Activated naive CD4-positive, alpha-beta T cell treated with anti-CD3 and anti-CD28 coated beads, Interleukin-2, amount 50 U/mL, for 16 hours (primary cell): ENCODE results near the gene AHNAK2.
A peak's percentile ranks its signal among the peaks of the same experiment; 100 is the strongest.

Experiments
- DNase-seq: peaks from one replicate; pipeline ENCODE4 v3.0.0-alpha.2; 2020

Gene AHNAK2

DNA sequence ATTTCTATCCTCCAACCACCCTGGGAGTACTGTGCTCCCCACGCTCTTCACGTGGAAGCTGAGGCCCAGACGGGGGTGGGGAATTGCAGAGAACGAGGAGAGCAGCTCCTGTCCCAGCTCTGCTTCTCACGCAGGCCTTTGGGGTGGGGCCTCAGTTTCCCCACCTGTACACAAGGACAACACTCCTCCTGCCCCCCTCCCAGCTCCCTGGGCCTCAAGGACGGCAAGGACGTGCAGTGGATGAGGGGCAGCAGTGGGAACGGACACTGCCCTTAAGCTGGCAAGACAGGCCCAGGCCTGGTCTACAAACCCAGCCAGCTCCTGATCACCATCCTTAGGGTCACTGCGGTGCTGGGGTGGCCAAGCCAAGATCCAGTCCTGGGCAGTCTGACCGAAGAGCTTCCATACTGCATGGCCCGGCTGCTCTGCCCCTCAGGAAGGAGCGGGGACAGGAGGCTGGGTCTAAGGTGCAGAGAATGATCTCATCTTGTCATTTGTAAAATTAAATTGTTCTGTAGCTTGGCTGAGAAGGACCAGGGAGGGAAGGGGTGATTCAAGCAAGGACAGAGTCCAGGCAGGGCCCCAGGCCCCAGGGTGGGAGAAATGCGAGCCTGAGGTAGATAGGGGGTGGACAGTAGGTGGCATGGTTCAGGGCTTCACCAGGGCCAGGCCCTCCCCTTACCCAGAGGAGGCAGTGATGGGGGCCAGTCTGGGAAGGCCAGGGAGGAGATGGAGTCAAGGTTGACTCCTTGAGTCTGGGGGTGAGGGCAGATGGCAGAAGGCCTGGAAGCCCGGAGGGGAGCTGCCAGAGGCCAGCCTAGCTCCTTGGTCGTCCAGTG lies 6.1 kb upstream of the AHNAK2 start:
- DNase-seq, result no peak

DNA sequence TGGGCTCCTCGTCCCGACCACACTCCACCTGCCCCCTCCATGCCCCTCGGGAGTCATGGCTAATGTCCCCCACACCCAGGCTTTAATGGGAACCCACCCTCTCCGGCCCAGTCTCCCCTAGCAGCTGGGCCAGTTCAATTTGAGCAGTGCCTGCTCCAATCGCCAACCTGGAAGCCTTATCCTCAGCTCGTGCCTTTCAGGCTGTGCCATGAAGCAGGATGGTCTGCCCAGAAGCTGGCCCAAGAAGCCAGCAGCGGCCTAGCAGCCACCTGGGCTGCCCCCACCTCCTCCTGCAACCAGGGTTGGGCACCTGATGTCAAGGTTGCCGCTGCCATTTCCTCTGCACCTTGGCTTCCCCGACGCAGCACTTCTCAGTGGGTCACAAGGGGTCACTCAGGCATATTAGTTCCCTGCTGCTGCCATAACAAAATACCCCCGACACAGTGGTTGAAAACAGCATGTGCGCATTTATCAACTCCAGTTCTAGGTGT lies 5.1 kb upstream of the AHNAK2 start:
- DNase-seq, result no peak

DNA sequence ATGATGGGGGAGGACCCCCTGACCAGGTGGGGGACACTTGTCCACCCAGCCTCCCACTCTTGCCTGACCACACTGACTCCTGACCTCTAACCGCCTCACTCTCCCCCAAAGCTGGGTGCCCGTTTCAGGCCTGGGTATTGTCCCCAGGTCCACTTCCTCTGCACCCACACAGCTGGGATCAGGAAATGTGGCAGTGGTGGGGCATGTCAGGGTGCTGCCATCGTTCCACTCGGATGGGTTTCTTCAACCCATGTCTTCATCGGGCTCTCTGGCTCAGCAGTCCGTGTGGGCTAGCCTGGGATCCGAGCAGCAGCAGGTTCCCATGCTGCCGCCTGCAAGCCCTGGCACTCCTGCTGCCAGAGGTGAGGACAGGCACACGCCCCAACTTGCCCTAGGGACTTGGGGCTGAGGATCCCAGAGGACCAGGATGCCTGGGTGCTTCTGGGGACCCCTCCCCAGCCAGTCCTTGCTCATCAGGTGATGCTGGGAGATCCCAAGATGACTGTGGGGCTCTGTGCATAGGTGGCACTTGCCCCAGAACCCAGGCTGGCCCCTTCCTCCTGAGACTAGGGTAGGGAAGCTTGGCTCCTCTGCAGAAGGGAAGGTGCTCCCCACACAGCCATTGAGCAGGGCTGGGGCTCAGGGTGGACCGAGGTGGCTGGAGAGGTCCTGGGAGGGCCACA lies 4.5 kb upstream of the AHNAK2 start:
- DNase-seq, result no peak

DNA sequence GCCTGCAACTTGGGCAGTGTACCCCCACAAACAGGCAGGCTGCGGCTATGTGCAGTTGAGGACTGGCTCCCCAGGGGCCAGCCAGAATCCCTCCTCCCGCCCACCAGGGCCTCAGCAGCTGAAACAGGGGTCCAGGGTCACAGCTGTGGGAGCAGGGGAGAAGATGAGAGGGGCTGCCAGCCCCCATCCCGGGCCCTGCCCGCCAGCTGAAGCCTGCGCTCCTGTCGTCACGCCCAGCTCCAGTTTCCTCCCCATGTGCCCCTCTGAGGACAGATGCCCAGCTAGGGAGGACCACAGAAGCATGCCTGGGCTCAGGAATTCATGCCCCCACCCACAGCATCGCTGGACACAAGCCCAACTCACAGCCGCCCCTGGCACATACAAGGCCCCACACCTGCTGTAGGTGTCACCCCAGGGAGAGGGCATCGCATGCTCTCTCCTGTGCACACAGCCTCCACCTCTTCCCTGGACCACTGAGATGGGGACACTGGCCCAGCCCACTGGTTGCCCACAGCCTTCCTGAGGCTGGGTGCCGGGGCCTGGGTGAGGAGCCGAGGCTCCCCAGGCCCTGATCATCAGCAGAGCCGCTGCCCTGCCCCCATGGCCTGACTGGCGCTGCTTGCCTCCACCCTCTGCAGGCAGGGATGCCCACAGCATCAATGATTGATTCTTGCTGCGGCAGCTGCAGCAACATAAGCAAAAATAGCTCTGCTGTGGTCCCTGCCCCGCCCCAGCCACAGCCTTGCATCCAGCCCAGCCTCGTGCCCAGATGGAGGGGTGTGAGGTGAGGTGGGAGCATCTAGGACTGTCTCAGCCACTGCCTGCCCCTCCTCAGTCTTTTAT lies 3.7 kb upstream of the AHNAK2 start:
- peak; percentile 4 for DNase-seq

DNA sequence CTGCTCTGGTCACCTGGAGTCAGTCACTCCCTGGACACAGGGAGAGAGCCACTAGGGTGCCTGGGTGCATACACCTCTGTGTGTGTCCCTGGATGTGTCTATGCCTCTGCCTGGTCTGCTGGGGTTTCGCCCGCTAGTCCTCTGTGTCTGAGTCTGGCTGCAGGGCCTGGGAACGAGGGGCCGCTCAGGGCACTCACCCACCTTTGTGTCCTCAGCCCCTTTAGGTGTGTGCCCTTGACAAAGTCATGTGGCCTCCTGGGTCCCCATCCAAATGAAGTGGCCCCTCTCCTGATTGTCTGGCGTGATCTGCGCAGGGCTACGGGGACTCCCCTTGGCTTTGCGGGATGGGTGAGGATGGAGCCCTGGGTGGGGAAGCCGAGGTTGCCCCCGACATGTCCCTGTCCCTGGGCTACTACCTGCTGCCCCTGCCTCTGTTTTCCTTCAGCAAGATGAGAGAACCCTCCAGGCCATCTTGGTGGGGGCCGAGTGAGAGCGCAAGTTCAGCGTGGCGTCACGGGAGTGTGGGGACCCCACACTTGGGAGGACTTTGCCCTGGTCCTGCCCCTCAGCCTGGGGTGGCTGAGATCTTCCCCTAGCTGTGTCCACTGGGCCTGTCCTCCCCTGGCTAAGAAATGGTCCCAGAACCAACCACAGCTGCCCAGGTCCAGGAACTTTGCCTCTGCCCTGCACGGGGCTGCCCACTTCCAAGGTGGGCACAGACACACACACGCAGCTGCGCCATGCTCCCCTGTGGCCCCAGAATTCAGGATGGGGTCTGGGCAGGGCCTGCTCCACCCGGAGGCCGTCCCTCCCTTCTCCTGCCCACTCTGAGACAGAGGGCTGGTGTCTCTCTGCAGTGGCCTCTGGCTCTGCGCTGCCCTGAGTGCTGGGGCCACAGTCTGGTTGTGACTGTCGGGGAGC lies 2.7 kb upstream of the AHNAK2 start:
- no peak for DNase-seq

DNA sequence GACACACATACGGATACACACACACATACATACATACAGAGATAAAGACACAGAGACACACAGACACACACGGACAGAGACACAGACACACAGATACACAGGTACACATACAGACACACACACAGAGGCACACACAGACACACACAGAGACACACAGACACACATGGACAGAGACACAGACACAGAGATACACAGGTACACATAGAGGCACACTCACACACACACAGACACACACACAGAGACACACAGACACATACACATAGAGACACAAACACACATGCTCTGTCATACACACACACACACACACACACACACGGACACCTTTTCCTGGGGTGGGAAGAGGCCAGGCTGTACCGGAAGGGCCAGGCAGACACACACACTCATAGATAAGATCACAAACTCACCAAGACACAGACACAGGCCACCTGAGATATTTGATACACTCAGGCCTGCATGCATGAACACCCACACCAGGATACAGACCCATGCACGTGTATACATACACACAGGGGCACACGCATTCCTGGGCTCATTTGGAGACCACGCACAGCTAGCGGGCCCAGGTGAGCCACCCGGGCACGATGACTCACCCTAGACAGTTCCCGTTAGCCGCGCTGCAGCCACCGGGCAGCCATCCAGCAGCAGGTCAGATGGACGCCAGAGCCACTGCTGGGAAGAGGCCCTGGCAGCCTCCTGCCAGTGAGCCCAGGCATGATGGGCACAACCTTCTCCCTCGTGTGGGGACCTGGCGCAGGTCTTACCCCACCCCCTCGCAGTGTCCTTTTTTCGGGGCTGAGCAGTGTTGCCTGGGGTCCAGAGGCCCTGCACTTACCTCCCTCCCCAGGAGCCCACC lies 1.8 kb upstream of the AHNAK2 start:
- no peak for DNase-seq

DNA sequence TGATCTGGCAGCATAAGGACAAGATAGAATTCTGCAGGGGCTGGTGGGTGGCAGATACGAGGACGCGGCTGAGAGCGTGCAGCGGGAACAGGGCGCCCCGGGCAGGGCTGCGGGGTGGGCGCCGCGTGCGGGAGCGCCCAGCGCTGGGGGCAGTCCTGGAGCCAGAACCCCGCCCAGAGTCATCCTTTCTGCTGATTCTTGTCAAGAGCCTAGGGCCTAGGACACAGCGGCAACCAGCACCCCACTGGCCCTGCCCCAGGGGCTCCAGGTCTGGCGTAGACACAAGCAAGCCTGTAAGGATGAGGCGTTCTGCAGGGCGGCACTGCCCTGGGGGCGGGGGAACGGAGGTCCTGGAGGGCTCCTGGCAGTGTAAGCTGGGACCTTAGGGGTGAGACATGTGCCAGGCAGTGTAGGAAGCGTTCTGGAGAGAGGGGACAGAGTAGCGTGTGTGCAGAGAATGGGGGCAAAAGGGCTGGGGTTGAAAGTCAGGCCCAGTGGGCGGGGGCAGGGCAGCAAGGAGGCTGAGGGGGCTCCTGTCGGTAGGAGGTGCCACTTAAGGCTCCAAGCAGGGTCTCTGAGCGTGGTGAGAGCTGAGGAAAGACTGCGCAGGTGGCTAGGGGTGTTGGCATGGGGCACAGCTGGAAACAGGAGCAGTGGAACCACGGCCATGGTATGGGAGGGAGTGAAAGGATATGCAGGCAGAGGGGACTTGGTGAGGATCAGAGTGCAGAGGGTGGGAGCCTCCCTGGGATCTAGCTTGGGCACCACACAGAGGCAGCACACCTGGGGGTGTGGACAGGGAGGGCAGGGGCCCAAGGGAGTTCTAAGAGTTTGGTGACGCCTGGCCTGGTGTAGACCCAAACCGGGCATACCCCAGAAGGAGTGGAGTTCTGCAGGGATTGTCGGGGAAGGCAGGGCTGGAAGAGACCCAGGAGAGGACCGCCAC lies 845 bp upstream of the AHNAK2 start:
- DNase-seq, result no peak

DNA sequence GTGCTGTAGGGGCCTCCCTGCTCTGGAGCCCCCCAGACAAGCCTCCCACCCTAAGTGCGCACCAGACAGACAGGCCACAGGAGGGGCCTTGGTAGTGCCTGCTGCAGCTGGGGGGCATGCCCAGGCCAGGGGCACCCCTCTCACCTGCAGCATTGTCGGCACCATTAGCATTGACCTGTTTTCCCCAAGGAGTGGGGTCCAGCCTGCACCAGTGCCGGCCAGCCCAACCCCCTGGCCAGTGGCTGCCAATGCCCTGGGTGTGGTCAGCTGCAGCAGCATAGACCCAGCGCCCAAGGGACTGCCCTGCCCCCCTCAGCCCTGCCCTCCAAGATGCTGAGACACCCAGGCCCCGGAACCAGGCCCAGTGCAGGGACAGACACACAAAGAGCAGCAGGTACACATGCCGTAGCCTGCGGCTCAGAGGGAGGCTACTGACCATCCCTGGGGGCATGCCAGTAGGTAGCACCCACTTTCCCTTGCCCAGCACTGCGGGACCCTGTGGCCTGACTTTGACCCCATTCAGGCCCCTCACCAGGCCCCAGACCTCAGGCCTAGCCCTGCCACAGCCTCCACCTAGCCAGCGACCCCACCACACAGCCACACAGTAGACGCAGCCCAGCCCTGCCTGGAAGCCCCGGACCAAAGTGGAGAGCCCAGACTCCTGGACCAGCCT lies 1.0 kb downstream of the AHNAK2 start:
- no peak for DNase-seq

DNA sequence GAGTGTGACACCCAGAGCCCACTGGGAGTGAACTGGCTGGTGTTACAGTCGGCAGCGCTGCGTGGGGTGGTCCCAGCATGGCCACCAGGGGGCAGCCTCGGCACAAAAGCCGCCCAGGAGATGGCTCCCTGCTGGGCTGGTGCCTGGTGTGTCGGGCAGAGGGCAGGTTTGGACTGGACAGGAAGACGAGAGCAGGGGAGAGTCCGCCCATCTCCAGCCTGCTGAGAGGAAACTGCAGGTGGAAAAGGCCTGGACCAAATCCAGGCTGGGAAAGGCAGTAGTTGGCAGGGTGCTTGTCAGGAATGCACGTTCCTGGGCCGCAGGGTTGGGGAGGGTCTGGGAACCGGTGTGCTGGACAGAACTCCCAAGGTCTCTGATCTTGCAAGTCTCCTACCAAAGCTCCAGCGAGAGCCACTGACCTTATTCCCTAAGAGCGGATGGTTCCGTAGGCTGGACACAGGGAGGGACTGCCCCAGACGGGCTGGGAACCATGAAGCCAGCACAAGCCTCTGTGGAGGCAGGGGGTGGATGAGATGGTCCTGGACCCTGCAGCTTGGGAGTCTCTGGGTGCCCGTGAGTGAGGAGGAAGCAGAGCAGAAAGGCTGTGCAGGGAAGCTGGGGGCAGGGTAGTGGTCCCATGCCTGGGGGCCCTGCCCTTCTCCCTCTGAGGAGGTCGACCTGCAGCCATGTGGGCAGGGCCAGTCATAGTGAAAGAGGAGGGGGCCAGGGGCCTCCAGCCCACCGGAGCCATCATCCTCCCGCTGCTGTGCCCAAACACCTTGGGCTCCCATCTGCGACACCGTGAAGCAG lies 1.8 kb downstream of the AHNAK2 start:
- peak; percentile 85 for DNase-seq

DNA sequence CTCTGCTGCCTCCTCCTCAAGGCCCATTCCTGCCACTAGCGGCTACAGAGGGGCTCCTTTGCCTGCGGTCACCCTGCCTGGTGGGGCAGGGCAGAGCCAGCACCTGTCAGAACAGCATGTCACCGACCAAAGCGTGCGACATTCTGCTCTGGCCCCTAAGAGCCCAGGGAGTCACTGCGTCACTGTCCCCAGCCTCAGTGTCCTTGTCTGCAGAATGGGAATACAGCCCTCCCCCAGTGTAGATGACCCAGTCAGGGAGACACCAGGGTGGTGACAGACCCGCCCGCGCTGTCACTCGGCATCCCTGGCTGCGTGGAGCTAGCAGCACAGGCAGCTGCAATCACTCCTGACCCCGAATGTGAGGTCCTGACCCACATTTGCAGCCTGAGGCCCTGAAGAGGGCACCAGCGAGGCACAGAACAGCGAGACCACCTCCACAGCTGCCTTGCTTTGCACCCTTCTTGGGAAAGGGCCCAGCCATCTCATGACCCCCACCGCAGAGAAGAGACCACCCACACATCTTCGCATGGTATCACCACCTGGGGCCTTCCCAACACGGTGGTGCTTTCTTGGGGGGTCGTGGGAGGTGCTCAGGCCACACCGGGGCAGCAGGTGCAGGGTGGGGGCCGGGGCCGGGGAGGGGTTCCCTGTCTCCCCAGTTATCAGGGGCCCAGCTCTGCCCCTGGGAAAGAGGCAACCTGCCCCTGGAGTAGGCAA lies 2.5 kb downstream of the AHNAK2 start:
- DNase-seq, result no peak

DNA sequence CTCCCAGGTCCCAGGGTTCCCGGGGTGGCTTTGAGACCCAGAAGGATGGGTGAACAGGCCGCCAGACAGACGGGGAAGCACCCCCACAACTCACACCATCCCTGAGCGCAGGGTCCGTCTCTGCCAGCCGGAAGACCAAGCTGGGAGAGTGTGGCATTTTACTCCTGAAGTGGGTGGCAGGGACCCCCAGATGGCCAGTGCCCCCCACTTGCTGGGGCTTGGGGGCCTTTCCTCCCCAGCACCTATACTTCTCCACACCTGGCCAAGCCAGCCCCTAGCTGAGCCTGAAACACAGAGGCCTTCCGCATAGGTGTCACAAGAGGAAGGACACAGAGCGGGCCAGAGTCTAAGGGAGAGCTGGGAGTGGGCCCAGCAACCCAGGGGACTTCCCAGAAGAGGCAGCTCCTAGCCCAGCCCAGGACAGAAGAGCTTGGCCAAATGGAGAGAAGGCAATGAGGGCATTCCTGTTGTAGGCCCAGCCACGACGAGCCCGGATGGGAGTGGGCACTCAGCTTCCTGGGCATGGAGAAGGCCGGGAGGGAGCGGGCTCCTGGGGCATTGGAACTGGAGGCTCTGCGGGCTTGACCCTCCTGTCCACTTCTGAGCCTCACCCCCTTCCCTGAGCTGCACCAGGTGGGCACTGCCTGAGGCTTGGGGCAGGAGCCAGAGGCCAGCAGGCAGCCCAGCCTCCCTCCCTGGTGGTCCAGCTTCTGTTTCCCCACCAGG lies 3.3 kb downstream of the AHNAK2 start:
- no peak for DNase-seq

DNA sequence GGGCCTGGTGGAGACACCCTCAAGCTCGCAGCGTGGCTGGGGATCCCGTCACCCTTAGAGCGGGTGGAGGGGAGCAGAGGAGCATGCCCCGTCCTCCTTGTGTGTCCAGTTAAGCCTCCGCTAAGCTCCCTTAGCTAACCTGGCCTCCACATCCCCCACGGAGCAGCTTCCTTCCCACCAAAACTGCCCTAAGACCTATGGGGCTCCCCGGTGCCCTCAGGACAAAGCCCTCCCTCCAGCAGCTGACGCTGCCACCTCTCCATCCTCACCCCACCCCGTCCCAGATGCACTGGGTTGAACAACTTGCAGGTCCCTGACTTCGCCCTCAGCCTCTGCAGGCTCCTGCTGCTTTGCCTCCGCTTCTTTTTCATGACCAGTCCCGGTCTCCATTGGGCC lies 4.0 kb downstream of the AHNAK2 start:
- DNase-seq, result no peak

DNA sequence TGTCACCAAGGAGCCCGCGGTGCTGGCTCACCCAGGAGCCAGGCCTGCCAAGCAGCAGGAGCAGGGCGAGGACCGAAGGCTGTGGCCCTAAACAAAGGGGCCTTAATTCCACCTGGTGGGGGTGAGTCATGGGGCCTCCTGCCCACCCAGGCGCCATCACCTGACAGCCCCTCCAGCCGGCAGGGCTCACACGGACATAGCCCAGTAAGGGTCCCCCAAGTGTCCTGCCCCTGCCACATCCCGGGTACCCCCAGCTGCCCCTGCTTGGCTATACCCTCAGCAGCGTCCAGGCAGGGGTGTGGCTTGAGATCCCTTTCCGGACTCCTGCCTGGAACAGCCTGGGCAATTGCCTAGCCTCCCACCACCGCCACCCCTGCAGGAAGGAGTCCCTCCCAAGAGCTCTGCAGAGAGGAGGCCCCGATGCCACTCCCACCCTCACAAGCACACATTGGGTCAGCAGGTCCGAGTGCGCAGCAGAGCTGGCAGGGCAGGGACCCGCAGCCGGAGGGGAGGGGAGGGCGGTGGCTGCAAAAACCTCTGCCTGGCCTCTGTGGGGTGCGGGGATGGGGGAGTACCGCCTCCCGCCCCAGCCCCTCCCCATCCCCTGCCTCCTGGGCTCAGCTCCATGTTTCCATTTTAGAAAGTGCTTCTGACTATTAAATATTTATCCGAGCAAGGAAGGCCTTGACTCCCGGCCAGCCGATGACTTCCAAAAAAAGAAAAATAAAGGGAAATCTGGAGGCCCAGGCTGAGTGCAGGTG lies 4.6 kb downstream of the AHNAK2 start:
- no peak for DNase-seq

DNA sequence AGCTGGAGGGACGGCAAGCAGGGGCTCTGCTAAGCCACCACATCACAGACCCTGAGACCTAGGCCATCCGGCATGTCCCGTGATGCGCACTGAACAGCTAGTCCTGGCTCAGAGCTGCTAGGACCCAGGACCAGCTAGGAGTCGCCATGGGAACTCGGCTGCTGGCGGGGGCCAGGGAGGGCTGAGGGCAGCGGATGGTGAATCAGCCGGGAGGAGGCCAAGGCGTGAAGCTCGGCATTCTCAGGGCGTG lies 5.1 kb downstream of the AHNAK2 start:
- no peak for DNase-seq

DNA sequence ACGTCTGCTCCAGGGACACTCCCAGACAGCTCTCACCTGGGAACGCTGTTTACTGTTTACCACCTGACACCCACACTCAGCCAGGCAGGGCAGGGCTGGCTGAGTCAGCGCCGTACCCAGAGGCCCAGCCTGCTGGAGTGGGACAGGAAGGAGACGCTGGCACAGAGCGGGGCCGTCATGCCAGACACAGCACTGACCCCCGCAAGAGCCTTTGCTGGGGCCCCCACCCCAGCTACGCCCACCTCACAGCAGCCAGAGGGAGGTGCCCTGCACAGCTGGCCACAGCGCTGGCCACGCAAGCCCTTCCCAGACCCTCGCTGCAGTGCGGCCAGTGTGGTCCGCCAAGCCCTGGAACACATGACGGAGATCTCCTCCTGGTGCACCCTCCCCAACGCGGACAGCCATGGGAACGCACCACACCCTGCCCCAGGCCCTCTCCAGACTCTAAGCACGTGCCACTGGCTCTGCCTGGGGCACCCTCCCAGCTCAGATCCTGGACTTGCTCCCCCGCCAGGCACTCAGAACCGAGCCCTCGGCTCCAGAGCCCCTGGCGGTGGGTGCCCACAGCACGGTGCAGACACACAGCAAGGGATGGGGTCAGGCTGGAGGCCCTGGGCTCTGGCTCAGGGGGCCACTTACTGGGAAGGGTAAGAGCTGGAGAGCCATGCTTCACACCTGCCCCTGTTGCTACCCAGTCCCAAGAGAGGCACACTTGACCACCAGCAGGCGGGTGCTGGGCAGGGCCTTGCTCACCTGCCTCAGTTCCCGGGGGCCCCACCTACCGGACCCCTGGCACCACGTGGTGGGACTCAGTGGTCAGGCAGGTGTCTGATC lies 5.7 kb downstream of the AHNAK2 start:
- DNase-seq, result no peak
